ENCODE results near the gene EIPR1.

EIPR1 gene

GRCh38 chr2:3143602-3144001, 234.0 kb downstream of the EIPR1 start:
- no peak for DNase-seq

GRCh38 chr2:3142961-3143571, 234.6 kb downstream of the EIPR1 start:
- no peak for DNase-seq

- DNase-seq, result no peak
These were observed 235.4 kb downstream of the EIPR1 start for GRCh38 chr2:3142210-3142609.

- DNase-seq, result no peak
These were observed 235.9 kb downstream of the EIPR1 start for GRCh38 chr2:3141696-3142095.

GRCh38 chr2:3139906-3140305, 237.7 kb downstream of the EIPR1 start:
- no peak for DNase-seq
